HG03432 (cell line): ENCODE measurements around the gene DNAAF3.

Experiments used
- ATAC-seq: cut with Tn5 transposase; IDR thresholded peaks from one replicate; pipeline ENCODE4 v1.9.1; 2021; ENCODE audit warnings: mild to moderate bottlenecking, moderate library complexity; ENCODE audit not compliant: unreplicated experiment

The DNAAF3 gene

DNA sequence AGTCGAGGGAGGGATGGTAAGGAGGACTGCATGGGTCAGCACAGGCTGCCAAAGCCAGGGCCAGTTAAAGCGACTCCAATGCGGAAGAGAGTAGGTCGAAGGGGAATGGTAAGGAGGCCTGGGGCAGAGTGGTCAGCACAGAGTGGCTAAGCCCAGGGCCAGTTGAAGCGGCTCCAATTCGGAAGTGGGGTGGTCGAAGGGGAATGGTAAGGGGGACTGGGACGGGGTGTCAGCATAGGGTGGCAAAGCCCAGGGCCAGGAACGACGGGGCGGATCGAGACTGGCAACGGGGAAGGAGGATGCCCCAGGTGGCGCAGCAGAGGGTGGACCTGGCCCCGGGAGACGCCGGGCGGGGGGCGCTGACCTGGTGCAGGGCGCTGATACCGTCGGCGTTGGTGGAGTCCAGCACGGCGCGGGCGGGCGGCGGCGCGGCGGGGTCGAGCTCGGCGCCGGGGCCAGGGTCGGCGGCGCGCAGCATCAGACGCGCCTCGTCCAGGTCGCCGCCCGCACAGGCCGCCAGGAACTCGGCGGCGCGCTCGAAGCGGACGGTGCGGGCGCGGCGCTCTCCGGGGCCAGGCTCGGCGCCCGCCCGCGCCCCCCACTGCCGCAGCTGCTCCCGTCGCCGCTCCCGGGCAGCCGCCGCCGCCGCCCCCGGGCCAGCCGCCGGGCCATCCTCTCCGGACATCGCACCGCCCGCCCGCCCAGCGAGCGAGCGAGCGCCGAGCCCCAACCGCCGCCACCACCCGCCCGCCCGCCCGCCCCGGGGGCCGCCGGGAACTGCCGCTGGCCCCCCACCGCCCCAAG, 49.4 kb downstream of the DNAAF3 start, which contains the start of gene PPP1R12C:
Gene PPP1R12C (minus strand): TSS at position 779 of the 804 bp plus-strand sequence. CDS start 94 bp downstream, at position 685.
- ATAC-seq = peak; percentile 10

DNA sequence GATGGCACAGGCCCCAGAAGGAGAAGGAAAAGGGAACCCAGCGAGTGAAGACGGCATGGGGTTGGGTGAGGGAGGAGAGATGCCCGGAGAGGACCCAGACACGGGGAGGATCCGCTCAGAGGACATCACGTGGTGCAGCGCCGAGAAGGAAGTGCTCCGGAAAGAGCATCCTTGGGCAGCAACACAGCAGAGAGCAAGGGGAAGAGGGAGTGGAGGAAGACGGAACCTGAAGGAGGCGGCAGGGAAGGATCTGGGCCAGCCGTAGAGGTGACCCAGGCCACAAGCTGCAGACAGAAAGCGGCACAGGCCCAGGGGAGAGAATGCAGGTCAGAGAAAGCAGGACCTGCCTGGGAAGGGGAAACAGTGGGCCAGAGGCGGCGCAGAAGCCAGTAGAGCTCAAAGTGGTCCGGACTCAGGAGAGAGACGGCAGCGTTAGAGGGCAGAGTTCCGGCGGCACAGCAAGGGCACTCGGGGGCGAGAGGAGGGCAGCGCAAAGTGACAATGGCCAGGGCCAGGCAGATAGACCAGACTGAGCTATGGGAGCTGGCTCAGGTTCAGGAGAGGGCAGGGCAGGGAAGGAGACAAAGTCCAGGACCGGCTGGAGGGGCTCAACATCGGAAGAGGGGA, 50.1 kb downstream of the DNAAF3 start:
- ATAC-seq = no peak

DNA sequence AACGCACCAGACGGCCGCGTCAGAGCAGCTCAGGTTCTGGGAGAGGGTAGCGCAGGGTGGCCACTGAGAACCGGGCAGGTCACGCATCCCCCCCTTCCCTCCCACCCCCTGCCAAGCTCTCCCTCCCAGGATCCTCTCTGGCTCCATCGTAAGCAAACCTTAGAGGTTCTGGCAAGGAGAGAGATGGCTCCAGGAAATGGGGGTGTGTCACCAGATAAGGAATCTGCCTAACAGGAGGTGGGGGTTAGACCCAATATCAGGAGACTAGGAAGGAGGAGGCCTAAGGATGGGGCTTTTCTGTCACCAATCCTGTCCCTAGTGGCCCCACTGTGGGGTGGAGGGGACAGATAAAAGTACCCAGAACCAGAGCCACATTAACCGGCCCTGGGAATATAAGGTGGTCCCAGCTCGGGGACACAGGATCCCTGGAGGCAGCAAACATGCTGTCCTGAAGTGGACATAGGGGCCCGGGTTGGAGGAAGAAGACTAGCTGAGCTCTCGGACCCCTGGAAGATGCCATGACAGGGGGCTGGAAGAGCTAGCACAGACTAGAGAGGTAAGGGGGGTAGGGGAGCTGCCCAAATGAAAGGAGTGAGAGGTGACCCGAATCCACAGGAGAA, 50.9 kb downstream of the DNAAF3 start:
- no peak for ATAC-seq

DNA sequence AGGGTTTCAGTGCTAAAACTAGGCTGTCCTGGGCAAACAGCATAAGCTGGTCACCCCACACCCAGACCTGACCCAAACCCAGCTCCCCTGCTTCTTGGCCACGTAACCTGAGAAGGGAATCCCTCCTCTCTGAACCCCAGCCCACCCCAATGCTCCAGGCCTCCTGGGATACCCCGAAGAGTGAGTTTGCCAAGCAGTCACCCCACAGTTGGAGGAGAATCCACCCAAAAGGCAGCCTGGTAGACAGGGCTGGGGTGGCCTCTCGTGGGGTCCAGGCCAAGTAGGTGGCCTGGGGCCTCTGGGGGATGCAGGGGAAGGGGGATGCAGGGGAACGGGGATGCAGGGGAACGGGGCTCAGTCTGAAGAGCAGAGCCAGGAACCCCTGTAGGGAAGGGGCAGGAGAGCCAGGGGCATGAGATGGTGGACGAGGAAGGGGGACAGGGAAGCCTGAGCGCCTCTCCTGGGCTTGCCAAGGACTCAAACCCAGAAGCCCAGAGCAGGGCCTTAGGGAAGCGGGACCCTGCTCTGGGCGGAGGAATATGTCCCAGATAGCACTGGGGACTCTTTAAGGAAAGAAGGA, 51.8 kb downstream of the DNAAF3 start:
- no peak for ATAC-seq

DNA sequence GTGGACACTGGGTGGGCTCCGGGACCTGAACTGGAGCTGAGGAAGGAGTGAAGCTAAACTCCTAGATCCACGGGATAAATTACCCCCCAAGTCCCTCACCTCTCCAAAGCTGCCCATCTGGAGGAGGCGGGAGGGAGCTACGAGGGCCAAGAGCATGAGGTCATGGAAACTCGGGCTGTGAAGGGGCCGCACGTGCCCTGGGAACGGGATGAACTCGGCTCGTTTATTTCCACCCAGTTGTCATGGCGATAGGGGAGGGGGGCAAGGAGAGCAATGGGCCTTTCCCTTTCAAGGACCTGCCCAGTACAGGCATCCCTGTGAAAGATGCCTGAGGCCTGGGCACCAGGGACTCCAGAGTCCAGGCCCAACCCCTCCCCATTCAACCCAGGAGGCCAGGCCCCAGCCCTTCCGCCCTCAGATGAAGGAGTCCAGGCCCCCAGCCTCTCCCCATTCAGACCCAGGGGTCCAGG, 52.8 kb downstream of the DNAAF3 start:
- ATAC-seq = no peak

DNA sequence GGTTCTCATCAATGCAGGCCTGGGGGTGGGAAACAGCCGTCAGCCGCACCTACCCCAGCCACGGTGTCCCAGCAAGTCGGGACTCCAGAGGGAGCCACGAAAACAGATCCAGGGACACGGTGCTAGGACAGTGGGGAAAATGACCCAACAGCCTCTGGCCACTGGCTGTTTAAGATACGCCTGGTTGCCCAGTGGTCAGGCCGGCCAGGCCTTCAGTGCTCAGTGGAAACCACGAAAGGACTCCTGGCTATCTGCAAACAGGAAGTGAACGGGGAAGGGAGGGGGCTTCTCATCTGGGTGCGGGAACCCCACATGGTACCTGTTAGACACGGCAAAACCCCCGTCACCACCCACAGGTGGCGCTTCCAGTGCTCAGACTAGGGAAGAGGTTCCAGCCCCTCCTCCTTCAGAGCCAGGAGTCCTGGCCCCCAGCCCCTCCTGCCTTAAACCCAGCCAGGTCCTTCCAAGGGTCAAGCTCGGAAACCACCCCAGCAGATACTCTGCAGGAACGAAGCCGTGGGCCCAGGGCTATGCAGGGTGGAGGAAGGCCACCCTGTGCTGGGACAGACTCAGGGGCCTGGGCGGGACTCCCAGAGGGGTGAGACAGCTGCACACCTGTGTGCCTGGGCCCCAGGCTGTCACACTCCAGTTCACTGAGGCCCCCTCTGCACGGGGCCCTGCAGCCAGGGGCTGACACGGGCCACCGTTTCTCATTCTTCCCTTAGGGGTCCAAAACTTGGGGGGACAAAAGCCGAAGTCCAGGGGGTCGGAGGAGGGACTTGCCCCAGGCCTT, 53.4 kb downstream of the DNAAF3 start:
- ATAC-seq = no peak

DNA sequence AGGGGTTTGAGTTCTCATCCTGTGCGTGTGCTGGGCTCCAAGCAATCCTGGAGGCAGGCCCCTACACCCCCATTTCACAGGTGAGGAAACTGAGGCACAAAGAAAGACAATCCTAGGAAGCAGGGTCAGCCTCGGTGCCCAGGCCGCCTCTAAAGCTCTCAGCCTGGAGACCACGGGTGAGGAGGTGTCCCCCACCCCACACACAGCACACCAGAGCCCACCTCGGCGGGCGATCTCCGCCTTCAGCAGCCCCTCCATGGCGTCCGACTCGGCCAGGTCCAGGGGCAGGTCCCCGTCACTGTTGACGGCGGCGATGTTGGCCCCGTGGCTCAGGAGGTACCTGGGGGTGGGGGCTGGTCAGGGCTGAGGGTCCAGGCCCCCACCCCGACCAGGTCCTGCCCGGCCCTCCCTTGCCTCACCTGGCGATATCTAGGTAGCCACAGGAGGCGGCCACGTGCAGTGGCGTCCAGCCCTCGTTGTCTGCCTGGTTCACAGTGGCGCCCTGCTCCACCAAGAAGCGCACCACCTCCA, 54.1 kb downstream of the DNAAF3 start:
- no peak for ATAC-seq

DNA sequence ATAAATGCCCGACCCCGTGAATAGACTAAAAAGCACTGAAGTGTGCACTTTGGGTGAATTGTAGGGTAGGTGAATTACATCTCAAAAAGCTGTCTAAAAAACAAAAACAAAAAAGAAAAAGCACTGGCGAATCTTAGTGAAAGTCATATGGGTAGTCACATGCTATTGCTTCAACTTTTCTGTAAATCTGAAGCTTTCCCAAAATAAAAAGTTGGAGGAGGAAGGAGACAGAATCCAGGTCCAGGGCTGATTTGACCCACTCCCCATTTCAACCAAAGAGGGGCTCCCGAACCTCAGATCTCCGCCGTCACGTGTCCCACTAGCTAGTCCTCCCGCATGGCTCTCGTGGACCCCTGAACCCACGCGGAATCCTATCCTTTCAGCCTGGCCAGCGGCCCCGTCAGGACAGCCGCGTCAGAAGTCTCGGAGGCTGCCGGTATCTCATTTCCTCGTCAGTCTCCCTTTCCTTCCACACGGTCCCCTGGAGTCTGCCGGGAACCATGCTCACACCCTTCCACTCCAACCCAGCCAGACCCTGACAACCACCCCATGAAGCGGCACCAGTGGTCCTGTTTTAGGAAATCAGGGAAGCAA, 55.1 kb downstream of the DNAAF3 start:
- ATAC-seq = no peak

DNA sequence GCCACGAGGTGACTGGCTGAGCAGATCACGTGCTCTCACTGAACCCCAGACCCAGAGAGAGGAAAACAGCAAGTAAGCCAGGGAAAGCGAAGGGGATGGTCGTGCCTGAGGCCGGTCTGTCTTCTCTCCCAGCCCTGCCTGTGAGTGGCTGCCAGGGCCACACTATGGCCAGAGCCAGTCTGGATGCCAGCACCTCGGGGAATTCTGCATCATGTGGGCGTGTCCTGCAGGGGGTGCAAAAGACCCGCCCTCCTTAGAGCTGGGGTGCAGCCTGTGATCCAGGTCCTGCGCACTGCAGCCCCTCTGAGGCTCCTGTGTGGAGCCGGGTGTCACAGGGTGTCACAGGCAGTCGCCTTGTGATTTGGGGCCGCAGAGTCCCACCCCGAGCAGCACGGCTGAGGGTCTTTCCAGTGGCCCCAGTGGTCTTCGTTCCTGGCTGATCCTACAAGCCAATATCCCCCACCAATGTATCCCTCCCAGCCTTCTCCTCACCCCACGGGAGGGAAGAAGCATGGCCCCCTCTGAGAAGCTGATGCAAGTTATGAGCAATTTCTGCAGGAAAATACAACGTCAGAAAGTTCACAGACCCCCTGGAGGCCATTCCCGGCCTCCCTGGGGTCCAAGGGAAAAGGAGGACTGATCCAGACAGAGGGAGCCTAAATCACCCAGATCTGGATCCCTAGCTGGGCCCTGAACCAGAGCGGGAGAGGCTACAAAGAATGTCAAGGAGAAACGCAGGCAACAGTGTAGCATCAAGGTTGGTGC, 56.7 kb downstream of the DNAAF3 start:
- no peak for ATAC-seq
